ENCODE measurements around the gene KRTAP10-3.

DNA sequence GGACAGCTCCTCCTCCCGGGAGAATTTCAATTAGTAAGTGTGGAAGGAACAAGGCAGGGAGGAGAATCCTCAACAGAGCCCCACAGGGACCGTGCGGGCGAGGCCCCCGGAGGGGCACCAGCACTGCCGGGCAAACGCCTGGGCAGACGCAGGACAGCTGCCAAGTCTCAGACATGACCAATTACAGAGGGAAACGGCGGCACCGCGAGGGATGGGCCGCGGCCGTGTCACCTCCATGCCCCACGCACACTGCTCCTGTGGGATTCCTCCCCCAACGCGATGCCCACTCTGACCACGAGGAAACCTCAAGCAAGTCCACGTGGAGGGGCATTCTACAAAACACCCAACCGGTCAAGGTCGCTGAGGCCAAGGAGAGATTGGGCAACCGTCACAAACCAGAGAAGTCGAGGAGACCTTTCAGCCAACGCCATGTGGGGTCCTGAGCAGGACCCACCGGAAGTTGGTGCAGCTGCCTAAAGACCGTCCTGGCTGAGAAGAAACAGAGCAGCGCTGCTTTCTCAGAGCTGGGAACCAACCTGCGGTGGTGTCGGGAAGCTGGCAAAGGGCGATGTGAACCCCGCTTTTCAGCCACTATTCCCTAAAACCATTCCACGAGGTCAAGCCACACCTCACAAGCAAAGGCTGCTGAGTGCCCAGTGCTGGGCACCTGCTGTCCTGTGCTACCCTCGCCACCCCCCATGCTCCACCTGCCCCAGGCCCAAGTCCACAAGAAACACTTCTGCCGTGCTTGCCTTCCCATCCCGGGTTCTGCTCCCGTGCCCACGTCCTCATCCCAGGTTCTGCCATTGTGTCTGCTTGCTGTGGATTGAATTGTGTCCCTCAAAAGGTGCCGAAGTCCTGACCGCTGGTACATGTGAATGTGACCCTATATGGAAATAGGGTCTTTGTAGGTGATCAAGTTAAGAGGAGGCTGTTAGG lies 13.5 kb upstream of the KRTAP10-3 start:
- TF ChIP-seq GABPA (IDR thresholded peaks at IDR 0.05; ENCODE audit: low read depth), result no peak
- TF ChIP-seq TAF1 (IDR thresholded peaks at IDR 0.05; ENCODE audit: borderline replicate concordance, low read depth, low read length), result no peak

Data from SK-N-SH (cell line).